ENCODE data around the gene MOB3B. TPM values are rescaled to one million over a fixed set of nuclear protein-coding genes. Genes with fewer than 3 reads are reported as not detected.

Gene MOB3B
- total RNA-seq, 1 donor from 2014 or later, result 3.8 TPM

DNA sequence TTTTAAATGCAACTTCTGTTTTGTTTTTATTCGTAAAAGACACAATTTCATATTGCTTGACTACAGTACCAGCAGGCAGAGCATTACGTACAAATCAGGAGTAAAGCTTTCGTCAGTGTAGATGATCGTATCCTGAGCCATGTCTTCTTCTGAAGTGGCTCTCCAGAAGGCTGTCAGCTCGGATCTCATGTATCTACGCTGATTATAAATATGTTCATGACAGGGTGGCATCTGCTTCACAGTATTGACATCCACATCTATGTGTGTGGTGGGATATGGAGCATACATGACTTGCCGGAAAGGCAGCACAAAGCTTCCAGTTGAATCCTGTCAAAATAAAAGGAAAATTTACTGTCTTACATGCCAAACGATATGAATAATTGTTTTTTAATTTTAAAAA lies 26.9 kb upstream of the MOB3B start:
- no peaks in the 10 kb centered on the region for H3K4me1 Mint-ChIP-seq (ENCODE audit: low read depth)
- no peak overlapping the region for H3K27ac Mint-ChIP-seq (ENCODE audit: unreplicated experiment)
- no peaks in the 10 kb centered on the region for H3K9me3 Mint-ChIP-seq (ENCODE audit: low read depth)
- no peak overlapping the region for H3K4me3 Mint-ChIP-seq (ENCODE audit: unreplicated experiment)
- TF ChIP-seq, protein P1, sequence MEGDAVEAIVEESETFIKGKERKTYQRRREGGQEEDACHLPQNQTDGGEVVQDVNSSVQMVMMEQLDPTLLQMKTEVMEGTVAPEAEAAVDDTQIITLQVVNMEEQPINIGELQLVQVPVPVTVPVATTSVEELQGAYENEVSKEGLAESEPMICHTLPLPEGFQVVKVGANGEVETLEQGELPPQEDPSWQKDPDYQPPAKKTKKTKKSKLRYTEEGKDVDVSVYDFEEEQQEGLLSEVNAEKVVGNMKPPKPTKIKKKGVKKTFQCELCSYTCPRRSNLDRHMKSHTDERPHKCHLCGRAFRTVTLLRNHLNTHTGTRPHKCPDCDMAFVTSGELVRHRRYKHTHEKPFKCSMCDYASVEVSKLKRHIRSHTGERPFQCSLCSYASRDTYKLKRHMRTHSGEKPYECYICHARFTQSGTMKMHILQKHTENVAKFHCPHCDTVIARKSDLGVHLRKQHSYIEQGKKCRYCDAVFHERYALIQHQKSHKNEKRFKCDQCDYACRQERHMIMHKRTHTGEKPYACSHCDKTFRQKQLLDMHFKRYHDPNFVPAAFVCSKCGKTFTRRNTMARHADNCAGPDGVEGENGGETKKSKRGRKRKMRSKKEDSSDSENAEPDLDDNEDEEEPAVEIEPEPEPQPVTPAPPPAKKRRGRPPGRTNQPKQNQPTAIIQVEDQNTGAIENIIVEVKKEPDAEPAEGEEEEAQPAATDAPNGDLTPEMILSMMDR (IDR thresholded peaks at IDR 0.05), result no peak
- peaks cover 11% of the 10 kb centered on the region for H3K36me3 Mint-ChIP-seq (ENCODE audit: low read depth)
- H3K27me3 Mint-ChIP-seq (ENCODE audit: low read depth), result no peaks in the 10 kb centered on the region
- no peak for DNase-seq (ENCODE audit: low spot score)

DNA sequence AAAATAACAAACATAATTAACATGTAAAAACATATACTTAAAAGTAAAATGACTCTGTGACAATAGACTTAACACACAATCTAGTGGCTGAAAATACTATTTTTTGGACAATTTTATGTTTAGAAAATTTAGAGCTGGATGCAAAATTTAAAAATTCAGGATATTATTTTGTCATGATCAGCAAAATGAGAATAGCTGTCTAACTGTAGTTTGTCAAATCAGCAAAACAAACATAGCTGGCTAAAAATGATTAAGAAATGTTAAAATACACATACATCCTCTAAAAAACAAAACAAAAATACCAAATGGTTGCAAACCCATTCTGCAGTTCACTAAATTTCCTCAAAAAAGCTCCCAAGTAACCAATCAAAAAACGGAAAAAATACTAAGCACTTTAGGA lies 25.1 kb upstream of the MOB3B start:
- H3K36me3 Mint-ChIP-seq (ENCODE audit: low read depth), result peaks cover 11% of the 10 kb centered on the region
- H3K27me3 Mint-ChIP-seq (ENCODE audit: low read depth), result no peaks in the 10 kb centered on the region
- H3K9me3 Mint-ChIP-seq (ENCODE audit: low read depth), result no peaks in the 10 kb centered on the region
- no peaks in the 10 kb centered on the region for H3K4me1 Mint-ChIP-seq (ENCODE audit: low read depth)
- H3K27ac Mint-ChIP-seq (ENCODE audit: unreplicated experiment), result no peak overlapping the region
- TF ChIP-seq, protein P1 (IDR thresholded peaks at IDR 0.05), result no peak
- no peak for DNase-seq (ENCODE audit: low spot score)
- H3K4me3 Mint-ChIP-seq (ENCODE audit: unreplicated experiment), result no peak overlapping the region

DNA sequence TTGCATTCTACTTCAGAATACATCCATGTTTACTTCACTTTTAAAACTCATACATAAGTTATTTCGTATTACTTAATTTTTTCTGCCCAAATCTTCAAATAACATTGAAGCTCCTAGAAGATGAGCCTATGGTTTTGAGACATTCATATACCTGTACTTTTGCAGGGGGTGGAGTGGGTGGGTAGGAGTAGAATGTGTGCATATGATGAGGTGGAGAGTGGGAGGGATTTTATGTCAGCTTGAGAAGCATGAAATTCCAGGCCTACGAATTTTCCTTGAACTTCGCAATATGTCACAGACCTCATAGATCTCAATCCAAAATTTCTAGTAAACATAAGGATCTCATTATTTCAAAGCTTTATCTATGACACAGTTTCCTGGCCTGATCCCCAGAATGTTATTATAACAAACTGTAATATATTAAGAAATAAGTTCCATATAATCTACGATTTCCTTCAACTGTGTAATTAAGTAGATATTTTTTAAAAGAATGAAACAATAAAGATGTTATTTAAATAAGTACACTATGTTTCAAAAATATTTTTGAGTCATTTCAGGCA lies 19.7 kb upstream of the MOB3B start:
- peaks cover 10% of the 10 kb centered on the region for H3K36me3 Mint-ChIP-seq (ENCODE audit: low read depth)
- no peak overlapping the region for H3K4me3 Mint-ChIP-seq (ENCODE audit: unreplicated experiment)
- H3K27ac Mint-ChIP-seq (ENCODE audit: unreplicated experiment), result no peak overlapping the region
- H3K27me3 Mint-ChIP-seq (ENCODE audit: low read depth), result no peaks in the 10 kb centered on the region
- DNase-seq (ENCODE audit: low spot score), result no peak
- H3K9me3 Mint-ChIP-seq (ENCODE audit: low read depth), result no peaks in the 10 kb centered on the region
- TF ChIP-seq, protein P1 (IDR thresholded peaks at IDR 0.05), result no peak
- no peaks in the 10 kb centered on the region for H3K4me1 Mint-ChIP-seq (ENCODE audit: low read depth)

DNA sequence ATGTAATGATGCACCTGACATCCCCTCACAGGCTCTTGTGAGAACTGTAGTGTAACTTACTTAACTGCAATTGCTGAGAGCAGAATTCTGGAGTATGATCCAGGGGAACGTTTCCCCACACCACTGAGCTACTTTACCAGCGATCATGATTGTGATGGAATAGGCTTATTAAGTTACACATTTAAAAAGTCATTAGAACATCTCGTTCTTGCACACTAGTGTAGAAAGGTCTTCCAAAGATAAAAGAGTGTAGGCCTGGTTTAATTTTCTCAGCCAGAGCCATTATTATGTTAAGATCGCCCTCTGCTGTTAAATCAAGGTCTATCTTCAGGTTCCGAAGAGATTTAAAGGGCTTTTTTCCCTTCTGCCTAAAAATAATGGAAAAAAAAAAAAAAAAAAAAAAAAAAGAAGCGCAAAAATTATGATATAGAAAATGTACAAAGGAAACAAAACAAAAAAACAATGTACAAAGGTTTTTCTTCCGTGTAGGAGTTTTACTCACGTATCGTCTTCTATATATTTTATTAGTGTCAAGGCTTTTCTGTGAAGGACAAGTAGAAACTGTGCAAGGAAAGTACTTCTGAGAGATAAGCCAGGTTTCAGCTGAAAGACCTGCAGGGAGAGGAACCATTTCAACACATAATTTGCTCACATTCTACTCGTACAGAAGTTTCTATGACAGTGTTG lies 18.6 kb upstream of the MOB3B start:
- Mint-ChIP-seq H3K27ac (ENCODE audit: unreplicated experiment) (no peak overlapping the region), H3K36me3 (ENCODE audit: low read depth) (peaks cover 3% of the 10 kb centered on the region), H3K27me3 (ENCODE audit: low read depth) (no peaks in the 10 kb centered on the region), H3K4me3 (ENCODE audit: unreplicated experiment) (no peak overlapping the region), H3K4me1 (ENCODE audit: low read depth) (no peaks in the 10 kb centered on the region), H3K9me3 (ENCODE audit: low read depth) (no peaks in the 10 kb centered on the region)
- TF ChIP-seq, protein P1 (IDR thresholded peaks at IDR 0.05), result peak; percentile 85
- no peak for DNase-seq (ENCODE audit: low spot score)

DNA sequence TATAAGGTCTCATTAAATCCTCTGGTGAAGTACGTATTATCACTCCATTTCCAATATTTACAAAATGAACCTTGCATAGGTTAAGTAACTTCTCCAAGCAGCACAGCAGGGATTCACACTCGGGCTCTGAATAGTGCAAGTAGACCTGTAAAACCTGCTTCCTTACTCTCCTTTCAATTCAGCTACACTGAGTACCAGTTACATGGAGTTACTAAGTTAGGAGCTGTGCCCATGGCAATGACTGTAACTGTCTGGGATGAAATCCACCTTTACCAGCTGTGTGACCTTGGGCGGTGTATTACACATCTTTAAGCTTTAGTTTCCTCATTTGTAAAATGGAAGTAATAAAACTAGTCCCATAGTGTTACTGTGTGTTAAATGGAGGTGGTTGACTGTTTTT lies 15.9 kb upstream of the MOB3B start:
- Mint-ChIP-seq H3K27ac (ENCODE audit: unreplicated experiment) (no peak overlapping the region), H3K4me3 (ENCODE audit: unreplicated experiment) (no peak overlapping the region), H3K4me1 (ENCODE audit: low read depth) (peaks cover 13% of the 10 kb centered on the region), H3K36me3 (ENCODE audit: low read depth) (peaks cover 2% of the 10 kb centered on the region), H3K9me3 (ENCODE audit: low read depth) (no peaks in the 10 kb centered on the region), H3K27me3 (ENCODE audit: low read depth) (no peaks in the 10 kb centered on the region)
- TF ChIP-seq, protein P1 (IDR thresholded peaks at IDR 0.05), result no peak
- DNase-seq (ENCODE audit: low spot score), result no peak

All from chondrocyte (in vitro differentiated cells).